Astrocyte (in vitro differentiated cells and primary cell): ENCODE results near the gene SFSWAP. TPM values are rescaled to one million over a fixed set of nuclear protein-coding genes. Genes with fewer than 3 reads are reported as not detected.

Experiments
- DNase-seq: peaks from one replicate; pipeline ENCODE4 v3.0.0-alpha.2; 2010; ENCODE audit warnings: low read depth
- FAIRE-seq: peaks from 2 replicates; lab custom pipeline; 2011; peaks lifted over from hg19 to GRCh38; lab: Jason Lieb, UNC
- H2AFZ ChIP-seq: 2 replicates; pipeline ENCODE4 v1.6.0; 2012; ENCODE audit warnings: low read depth, low read length, inconsistent platforms
- H3K27ac ChIP-seq: 2 replicates; pipeline ENCODE4 v1.5.1; 2011; ENCODE audit warnings: low read depth, low read length, inconsistent platforms
- H3K27me3 ChIP-seq: 2 replicates; pipeline ENCODE4 v1.6.0; 2011; ENCODE audit warnings: low read length, inconsistent platforms; ENCODE audit not compliant: insufficient read depth
- H3K36me3 ChIP-seq: 2 replicates; pipeline ENCODE4 v1.5.1; 2011; ENCODE audit warnings: low read length, inconsistent platforms; ENCODE audit not compliant: insufficient read depth
- H3K4me1 ChIP-seq: 2 replicates; pipeline ENCODE4 v1.5.1; 2011; ENCODE audit warnings: low read length, inconsistent platforms; ENCODE audit not compliant: insufficient read depth
- H3K4me2 ChIP-seq: 2 replicates; pipeline ENCODE4 v1.6.0; 2012; ENCODE audit warnings: low read length, inconsistent platforms
- H3K4me3 ChIP-seq: 2 replicates; pipeline ENCODE4 v1.5.1; 2011; ENCODE audit warnings: low read depth, mild to moderate bottlenecking, low read length, inconsistent platforms; ENCODE audit not compliant: insufficient read depth
- H3K79me2 ChIP-seq: 2 replicates; pipeline ENCODE4 v1.6.0; 2012; ENCODE audit warnings: mild to moderate bottlenecking, low read length, inconsistent platforms; ENCODE audit not compliant: insufficient read depth
- H3K9ac ChIP-seq: 2 replicates; pipeline ENCODE4 v1.6.0; 2012; ENCODE audit warnings: mild to moderate bottlenecking, low read length, inconsistent platforms
- H3K9me3 ChIP-seq: 2 replicates; pipeline ENCODE4 v1.5.1; 2012; ENCODE audit warnings: low read depth, mild to moderate bottlenecking, low read length, inconsistent platforms; ENCODE audit not compliant: insufficient read depth
- H4K20me1 ChIP-seq: 2 replicates; pipeline ENCODE4 v1.6.0; 2012; ENCODE audit warnings: low read length, inconsistent platforms; ENCODE audit not compliant: insufficient read depth
- H3K27ac Mint-ChIP-seq: one replicate; pipeline ENCODE4 v1.8.0; 2021; ENCODE audit warnings: mild to moderate bottlenecking, mixed read lengths; ENCODE audit not compliant: unreplicated experiment
- H3K27me3 Mint-ChIP-seq: one replicate; pipeline ENCODE4 v1.8.0; 2021; ENCODE audit warnings: low read depth, mixed read lengths; ENCODE audit not compliant: unreplicated experiment
- H3K36me3 Mint-ChIP-seq: one replicate; pipeline ENCODE4 v1.8.0; 2021; ENCODE audit warnings: low read depth, mixed read lengths; ENCODE audit not compliant: unreplicated experiment
- H3K4me1 Mint-ChIP-seq: one replicate; pipeline ENCODE4 v1.8.0; 2021; ENCODE audit warnings: low read depth, mixed read lengths; ENCODE audit not compliant: unreplicated experiment
- H3K4me3 Mint-ChIP-seq: one replicate; pipeline ENCODE4 v1.8.0; 2021; ENCODE audit warnings: mild to moderate bottlenecking, moderate library complexity, mixed read lengths; ENCODE audit not compliant: unreplicated experiment
- H3K9me3 Mint-ChIP-seq: one replicate; pipeline ENCODE4 v1.8.0; 2021; ENCODE audit warnings: mild to moderate bottlenecking, mixed read lengths; ENCODE audit not compliant: unreplicated experiment
- EZH2 ChIP-seq: IDR thresholded peaks from 2 replicates; pipeline ENCODE4 v1.6.1; 2012; ENCODE audit warnings: mild to moderate bottlenecking, low read length, inconsistent platforms; ENCODE audit not compliant: insufficient read depth
- total RNA-seq: library from RNA; stranded (reverse); gene quantifications from 2 replicates; pipeline ENCODE4 v1.2.1, GENCODE V29; 2021
- TF ChIP-seq, protein P1 (sequence below): IDR thresholded peaks from 2 replicates; pipeline ENCODE4 v1.5.1; 2011; ENCODE audit warnings: low read depth, mild to moderate bottlenecking, inconsistent platforms, low read length, moderate library complexity; ENCODE audit not compliant: insufficient read depth

Gene SFSWAP
- total RNA-seq, 1 donor from 2014 or later: 35.7 TPM

DNA sequence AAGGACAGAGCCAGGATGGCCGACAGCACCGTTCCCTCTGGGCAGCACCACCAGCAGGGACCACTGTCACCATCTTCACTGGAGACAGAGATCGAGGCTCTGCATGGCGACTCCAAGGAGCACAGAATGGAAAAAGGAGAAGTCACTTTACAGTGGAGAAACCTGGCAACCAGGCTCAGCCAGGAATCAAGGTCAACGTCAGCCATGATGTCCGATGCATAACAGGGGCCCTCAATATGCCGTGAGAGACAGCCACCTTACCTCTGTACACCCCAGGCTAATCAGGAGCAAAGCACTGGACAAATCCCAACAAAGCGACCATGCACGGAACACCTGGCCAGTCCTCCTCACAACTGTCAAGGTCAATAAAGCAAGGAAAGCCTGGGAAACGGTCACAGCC lies 20.6 kb upstream of the SFSWAP start:
- no peaks in the 10 kb centered on the region for H3K27me3 ChIP-seq
- no peak overlapping the region for H3K4me3 ChIP-seq
- H2AFZ ChIP-seq: no peak overlapping the region
- Mint-ChIP-seq H3K9me3 (peaks cover 2% of the 10 kb centered on the region), H3K4me3 (no peak overlapping the region), H3K27ac (no peak overlapping the region), H3K4me1 (no peaks in the 10 kb centered on the region), H3K36me3 (no peaks in the 10 kb centered on the region), H3K27me3 (peaks cover 11% of the 10 kb centered on the region)
- H3K27ac ChIP-seq: no peak overlapping the region
- no peak overlapping the region for H3K9ac ChIP-seq
- peaks cover 3% of the 10 kb centered on the region for H3K9me3 ChIP-seq
- no peaks in the 10 kb centered on the region for H4K20me1 ChIP-seq
- no peak for FAIRE-seq
- no peak overlapping the region for H3K4me2 ChIP-seq
- H3K36me3 ChIP-seq: no peaks in the 10 kb centered on the region
- TF ChIP-seq, protein P1, sequence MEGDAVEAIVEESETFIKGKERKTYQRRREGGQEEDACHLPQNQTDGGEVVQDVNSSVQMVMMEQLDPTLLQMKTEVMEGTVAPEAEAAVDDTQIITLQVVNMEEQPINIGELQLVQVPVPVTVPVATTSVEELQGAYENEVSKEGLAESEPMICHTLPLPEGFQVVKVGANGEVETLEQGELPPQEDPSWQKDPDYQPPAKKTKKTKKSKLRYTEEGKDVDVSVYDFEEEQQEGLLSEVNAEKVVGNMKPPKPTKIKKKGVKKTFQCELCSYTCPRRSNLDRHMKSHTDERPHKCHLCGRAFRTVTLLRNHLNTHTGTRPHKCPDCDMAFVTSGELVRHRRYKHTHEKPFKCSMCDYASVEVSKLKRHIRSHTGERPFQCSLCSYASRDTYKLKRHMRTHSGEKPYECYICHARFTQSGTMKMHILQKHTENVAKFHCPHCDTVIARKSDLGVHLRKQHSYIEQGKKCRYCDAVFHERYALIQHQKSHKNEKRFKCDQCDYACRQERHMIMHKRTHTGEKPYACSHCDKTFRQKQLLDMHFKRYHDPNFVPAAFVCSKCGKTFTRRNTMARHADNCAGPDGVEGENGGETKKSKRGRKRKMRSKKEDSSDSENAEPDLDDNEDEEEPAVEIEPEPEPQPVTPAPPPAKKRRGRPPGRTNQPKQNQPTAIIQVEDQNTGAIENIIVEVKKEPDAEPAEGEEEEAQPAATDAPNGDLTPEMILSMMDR: no peak
- no peak for TF ChIP-seq EZH2
- H3K4me1 ChIP-seq: no peaks in the 10 kb centered on the region
- H3K79me2 ChIP-seq: no peaks in the 10 kb centered on the region
- DNase-seq: no peak

DNA sequence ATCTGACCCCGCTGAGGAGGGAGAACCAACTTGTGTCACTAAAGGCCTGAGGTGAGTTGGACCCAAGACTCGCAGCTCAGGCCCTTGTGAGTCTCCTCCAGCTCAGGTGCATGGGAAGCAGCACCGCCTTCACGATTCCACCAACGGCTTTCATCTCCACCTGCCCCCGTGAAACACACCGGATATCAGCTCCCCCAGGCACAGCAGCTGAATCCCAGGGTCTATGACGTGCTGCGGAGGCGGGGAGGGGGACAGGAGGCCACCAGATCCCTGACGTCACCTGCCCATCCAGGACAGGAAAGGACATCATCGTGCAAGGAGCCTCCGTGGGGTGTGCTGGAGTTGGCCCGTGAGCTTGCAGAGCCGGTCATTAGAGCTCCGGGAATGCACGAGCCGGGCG lies 18.5 kb upstream of the SFSWAP start:
- TF ChIP-seq, protein P1: no peak
- no peak for TF ChIP-seq EZH2
- no peak overlapping the region for H3K27ac Mint-ChIP-seq

DNA sequence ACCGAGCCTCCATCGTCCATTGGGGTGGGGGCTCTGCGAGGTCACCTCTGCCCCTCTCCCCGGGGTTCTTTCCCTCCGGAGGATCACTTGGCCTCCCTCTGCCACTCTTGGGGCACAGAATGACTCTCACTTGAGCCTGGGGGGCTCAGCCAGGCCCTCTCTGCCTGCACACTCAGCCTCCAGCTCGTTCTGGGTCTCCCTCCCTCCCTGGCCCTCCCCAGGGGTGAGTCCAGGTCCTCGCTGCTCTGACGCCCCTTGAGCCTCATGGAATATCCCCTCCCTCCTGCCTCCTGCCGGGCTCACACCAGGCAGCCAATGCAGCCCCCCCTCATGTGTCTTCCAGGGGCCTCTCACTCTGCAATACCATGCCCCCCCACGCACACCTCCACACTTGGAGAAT lies 17.7 kb upstream of the SFSWAP start:
- H3K9me3 ChIP-seq: no peaks in the 10 kb centered on the region
- DNase-seq: no peak
- H3K4me2 ChIP-seq: no peak overlapping the region
- H4K20me1 ChIP-seq: no peaks in the 10 kb centered on the region
- Mint-ChIP-seq H3K9me3 (peaks cover 2% of the 10 kb centered on the region), H3K4me1 (no peaks in the 10 kb centered on the region), H3K4me3 (no peak overlapping the region), H3K36me3 (no peaks in the 10 kb centered on the region), H3K27me3 (peaks cover 11% of the 10 kb centered on the region), H3K27ac (no peak overlapping the region)
- H2AFZ ChIP-seq: no peak overlapping the region
- no peaks in the 10 kb centered on the region for H3K27me3 ChIP-seq
- H3K27ac ChIP-seq: no peak overlapping the region
- no peak for FAIRE-seq
- no peaks in the 10 kb centered on the region for H3K4me1 ChIP-seq
- no peak overlapping the region for H3K9ac ChIP-seq
- H3K36me3 ChIP-seq: no peaks in the 10 kb centered on the region
- H3K79me2 ChIP-seq: no peaks in the 10 kb centered on the region
- no peak for TF ChIP-seq EZH2
- TF ChIP-seq, protein P1: no peak
- H3K4me3 ChIP-seq: no peak overlapping the region

More for the DNA sequence above, 18.5 kb upstream of the SFSWAP start:
- Histone ChIP-seq H3K9me3 (no peaks in the 10 kb centered on the region), H3K4me1 (no peaks in the 10 kb centered on the region), H3K4me2 (no peak overlapping the region), H3K36me3 (no peaks in the 10 kb centered on the region), H3K27me3 (no peaks in the 10 kb centered on the region), H3K27ac (no peak overlapping the region), H2AFZ (no peak overlapping the region), H3K9ac (no peak overlapping the region), H3K4me3 (no peak overlapping the region), H3K79me2 (no peaks in the 10 kb centered on the region), H4K20me1 (no peaks in the 10 kb centered on the region)
- DNase-seq (no peak), FAIRE-seq (no peak)
- H3K36me3 Mint-ChIP-seq: no peaks in the 10 kb centered on the region
- H3K9me3 Mint-ChIP-seq: peaks cover 2% of the 10 kb centered on the region
- no peak overlapping the region for H3K4me3 Mint-ChIP-seq
- H3K27me3 Mint-ChIP-seq: peaks cover 11% of the 10 kb centered on the region
- no peaks in the 10 kb centered on the region for H3K4me1 Mint-ChIP-seq
